Measurements from ENCODE around the gene JARID2. TPM values are rescaled to one million over a fixed set of nuclear protein-coding genes. Genes with fewer than 3 reads are reported as not detected.

Gene JARID2
- total and polyA plus RNA-seq, 2 of the 8 experiments (the other 6 are each of a cell fraction or from before 2014, with no cell fraction given), result 60.1 to 239 TPM

- TF ChIP-seq MAFK (IDR thresholded peaks at IDR 0.05; ENCODE audit: low read depth, low read length) (no peak), NANOG (IDR thresholded peaks at IDR 0.05; ENCODE audit: insufficient read depth, low read depth, low read length, poor library complexity, severe bottlenecking) (no peak), CREB1 (IDR thresholded peaks at IDR 0.05) (no peak), KDM5A (IDR thresholded peaks at IDR 0.05; ENCODE audit: low read length) (no peak)
- TF ChIP-seq, protein P1, sequence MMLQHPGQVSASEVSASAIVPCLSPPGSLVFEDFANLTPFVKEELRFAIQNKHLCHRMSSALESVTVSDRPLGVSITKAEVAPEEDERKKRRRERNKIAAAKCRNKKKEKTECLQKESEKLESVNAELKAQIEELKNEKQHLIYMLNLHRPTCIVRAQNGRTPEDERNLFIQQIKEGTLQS (IDR thresholded peaks at IDR 0.05; ENCODE audit: insufficient read depth, low read depth, low read length), result no peak
These were observed 11.7 kb upstream of the JARID2 start (continued) for GRCh38 chr6:15234068-15234758.
